NOMO-1 treated with DMSO at 0.1 percent for 48 hours (cell line): Measurements from ENCODE around the gene TFCP2.
"Not testable (repeated sequence)": the region's sequence is repeated elsewhere in the genome, so short reads cannot be mapped to it uniquely, and the experiment has no call there.

Experiments
- DNase-seq: peaks from one replicate; lab custom pipeline; 2025; ENCODE audit not compliant: unreplicated experiment; lab: John Stamatoyannopoulos, UW

The TFCP2 gene

DNA sequence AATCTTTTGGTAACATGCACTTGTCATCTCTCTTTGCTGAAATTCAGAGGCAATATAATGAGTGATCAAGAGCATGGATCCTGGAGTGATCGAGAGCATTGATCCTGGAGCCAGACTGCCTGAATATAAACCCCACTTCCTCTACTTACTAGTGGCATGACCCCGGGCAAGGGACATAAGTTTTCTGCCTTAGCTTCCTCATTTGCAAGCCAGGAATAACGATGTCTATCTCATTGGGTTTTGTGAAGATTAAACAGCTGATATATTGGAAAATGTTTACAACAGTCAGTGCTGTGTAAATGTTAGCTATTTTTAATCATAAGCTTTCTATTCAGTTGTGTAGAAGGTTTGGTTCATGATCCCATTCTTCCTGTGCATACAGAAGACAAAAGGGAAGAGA, 87.2 kb downstream of the TFCP2 start:
- DNase-seq, result peak; percentile 31

DNA sequence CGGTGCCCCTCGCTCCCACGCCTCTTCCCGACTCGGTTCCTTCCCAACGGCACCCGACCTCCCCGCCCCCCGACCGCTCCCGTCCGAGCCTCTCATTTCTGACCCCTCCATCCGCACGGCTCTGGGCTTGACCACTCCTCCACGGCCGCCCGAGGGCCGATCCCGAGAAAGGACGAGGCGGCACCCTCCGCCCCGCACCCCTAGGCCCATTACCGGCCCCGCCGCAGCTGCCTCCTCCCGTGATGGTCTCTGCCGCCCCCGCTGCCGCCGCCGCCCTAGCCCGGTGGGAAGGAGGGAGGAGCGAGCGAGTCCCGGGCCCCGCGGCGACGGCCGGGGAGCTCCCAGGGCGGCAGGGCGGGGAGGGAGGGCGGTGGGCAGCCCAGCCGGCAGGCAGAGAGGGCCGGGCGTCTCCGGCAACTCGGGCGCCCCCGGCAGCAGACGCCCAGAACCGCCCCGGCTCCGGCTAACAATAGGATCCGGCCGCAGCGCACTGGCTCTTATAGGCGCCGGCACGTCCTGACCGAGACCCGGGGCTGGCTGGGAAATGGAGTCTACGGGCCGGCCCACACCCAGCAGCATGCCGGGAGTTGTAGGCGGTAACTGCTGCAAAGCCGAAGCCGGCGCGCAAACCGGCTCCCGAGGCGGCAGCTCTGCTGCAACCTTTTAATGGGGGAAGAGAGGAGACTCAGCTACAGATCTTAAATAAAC, 89.7 kb downstream of the TFCP2 start, which contains the start of gene CSRNP2:
TSS of gene CSRNP2 (minus strand) at position 471 of the 708 bp plus-strand sequence. CDS start 7,035 bp downstream, outside the sequence.
- peak; percentile 97 for DNase-seq

DNA sequence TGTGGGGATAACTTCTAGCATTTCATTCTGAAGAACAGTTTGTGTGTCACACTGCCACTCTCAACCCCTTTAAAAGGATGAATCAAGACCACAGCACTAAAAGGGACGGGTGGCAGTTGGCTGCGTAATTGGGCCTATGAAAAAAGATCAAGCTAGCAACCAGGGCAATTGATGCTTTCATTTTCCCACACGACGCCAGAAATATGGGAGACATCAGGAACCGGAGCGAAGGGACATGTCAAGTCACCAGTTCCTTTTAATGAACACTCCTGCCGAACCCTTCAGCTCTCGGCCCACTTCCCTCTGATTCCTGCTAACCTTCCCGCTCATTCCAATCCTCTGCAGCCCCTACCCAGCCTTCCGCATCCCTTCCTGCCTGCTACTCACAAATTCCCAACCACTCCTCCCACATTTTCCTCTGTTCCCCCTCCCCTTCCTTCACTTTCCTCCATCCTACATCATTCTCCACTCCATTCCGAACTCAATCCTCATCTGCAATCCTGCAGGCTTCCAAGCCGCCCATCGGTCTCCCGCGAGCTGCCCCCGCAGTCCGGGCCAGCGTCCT, 90.3 kb downstream of the TFCP2 start:
- DNase-seq, result no peak

DNA sequence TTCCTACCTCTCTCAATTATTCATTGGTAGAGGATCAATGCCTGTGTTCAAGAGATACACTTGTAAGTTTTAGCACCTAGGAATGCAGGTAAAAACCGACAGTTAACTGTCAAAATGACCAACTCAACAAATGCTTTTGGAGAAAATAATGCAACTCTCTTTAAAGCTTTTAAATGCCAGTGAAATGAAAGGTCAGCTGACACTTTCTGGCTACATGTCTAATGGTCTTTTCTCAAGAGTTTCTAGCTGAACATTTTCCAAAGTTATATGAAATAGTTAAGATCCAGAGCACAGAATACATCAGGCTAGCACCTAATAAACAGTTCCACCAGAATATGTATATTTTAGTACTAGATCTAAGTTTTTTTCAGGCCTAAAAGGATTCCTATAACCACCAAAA, 91.5 kb downstream of the TFCP2 start:
- DNase-seq, result no peak

DNA sequence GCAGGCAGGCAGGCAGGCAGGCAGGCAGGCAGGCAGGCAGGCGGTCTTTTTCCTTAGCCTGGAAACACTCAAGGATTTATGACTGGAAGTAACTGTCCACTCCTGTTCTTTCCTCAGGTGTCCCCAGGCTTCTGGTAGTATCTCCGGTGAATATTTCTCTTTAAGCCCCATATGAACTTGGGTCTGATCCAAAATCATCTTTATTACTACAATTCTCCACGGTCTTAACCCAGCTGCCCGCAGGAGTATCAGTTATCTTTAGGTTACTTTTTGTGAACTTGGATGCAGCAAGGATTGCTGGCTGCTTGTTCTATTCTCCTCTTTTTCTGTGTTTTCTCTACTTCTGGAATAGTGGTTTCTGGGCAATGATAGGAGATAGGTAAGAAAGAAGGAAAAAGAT, 92.8 kb downstream of the TFCP2 start:
- DNase-seq, result no peak

DNA sequence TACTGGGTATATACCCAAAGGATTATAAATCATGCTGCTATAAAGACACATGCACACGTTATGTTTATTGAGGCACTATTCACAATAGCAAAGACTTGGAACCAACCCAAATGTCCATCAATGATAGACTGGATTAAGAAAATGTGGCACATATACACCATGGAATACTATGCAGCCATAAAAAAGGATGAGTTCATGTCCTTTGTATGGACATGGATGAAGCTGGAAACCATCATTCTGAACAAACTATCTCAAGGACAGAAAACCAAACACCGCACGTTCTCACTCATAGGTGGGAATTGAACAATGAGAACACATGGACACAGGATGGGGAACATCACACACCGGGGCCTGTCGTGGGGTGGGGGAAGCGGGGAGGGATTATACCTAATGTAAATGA, 94.1 kb downstream of the TFCP2 start:
- DNase-seq, result not testable (repeated sequence)

DNA sequence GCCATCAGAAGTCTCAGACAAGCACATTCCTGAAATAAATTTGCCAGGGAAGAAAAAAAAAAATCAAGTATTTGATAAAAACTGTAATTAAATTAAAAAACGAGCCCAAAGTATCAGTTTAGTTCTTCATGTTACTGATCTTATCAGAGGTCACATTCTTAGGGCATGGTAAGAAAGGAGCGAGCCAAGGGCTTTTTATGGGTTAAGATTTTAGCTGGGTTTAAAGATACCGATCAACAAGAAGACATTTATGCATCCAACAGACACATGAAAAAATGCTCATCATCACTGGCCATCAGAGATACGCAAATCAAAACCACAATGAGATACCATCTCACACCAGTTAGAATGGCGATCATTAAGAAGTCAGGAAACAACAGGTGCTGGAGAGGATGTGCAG, 94.6 kb downstream of the TFCP2 start:
- DNase-seq, result not testable (repeated sequence)

DNA sequence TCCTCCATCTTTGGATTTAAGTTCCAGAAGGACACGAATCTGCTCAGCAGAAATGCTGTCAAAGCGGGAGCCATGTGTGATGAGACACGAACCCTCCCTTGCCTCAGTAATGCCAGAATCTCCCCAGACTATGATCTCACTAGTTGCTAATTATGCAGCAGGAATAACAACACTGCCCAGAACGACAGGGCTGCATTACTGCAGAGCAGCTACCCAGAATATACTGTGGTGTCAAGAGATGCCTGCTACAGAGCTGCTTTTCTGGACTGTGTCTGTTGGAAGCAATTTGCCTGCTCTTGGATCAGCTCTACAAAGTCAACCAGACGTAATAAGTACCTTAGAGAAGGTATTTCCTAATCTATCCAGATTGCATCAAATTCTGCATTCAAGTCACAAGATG, 95.0 kb downstream of the TFCP2 start:
- no peak for DNase-seq

DNA sequence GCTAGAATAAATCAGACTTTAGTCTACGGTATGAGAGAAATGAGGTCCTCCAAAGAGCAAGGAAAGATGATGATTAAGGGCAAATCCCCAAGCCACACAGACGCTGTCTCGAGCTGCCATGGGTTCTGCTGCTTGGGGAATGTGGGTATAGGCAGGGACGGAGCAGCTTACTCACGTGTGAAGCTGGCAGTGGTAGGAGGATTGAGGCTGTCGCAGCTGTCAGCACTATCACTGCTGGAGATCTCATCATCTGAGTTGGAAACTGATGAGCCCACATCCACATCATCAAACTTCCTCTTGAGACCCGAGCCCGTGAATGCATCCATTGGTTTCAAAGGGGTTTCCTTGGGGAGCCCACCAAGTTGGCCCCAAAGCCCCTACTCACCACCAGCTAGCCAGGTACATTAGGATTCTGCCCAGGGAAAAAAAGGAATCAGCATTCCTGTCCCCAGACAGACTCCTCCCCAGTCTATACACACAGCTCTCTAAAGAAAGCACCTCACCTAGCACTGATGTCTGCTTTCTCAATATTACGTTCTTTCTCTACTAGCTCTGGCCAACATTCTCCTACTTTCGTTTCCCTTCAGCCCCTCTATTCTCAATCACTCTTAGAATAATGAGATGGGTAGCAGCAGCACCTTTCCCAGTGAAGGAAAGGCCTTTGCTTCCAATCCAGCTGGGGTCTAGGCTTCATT, 96.6 kb downstream of the TFCP2 start:
- no peak for DNase-seq

DNA sequence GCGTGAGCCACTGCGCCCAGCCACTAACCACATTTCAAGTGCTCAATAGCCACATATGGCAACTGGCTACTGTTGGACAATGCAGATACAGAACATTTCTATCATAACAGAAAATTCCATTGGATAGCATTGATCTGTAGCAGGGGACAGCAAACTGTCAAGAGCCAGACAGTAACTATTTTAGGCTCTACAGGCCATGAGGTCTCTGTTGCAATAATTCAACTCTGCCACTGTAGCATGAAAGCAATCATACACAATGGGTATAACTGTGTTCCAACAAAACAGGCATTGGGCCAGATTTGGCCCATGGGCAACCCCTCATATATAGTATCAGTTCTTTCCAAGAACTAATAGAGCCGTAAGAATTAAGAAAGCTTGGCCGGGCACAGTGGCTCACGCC, 97.5 kb downstream of the TFCP2 start:
- DNase-seq, result no peak

DNA sequence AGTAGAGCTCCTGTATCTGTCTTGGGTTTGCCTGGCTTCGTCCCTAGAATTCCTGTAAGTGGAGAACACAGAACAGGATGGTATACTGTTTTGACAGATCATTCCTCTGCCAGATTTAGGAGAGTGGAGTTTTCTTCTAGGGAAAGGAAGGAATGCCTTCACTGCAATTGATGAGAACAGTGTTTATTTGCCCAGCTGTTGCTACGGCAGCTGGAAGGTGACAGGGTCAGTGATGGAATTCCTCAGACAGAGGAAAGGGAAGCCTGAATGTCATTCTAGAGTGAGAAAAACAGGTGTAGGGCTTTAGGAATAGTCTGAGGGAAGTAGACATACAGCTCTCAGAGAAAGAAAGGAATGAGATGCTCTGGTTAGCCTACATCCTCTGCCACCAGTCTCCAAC, 101.3 kb downstream of the TFCP2 start:
- no peak for DNase-seq

DNA sequence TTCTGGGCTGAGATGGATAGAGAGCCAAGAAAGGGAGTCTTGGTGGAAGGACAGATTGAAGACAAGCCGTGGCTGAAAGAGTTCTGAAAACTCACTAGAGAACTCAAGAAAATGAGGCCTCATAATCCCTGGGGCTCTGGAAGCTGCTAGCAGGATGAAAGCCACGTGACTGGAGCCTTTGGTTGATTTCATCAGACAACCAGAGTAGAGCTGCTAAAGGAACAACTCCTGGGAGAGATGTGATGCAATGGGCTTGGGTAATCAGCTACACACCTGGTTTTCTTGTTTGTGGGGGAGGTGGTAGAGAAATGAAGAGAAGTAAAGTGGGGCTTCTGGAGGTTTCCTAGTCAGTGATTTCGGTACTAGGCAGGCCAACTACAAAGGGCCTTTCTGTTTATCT, 102.9 kb downstream of the TFCP2 start:
- no peak for DNase-seq

DNA sequence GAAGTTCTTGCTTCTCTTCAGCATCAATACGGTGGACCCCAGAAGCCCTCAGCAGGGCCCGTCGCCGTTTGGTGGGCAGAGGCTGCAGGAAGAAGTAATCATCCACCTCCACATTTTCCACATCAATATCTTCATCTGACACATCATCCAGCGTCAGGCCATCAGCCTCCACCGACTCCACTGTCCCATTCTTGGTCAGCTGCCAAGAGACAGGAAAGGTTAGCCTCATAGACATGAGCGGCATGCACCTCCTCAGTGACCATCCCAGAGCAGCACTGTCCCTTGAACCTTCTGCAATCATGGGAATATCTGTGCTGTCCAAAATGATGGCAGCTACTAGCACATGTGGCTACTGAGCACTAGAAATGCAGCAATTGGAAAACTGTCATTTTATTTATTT, 105.2 kb downstream of the TFCP2 start:
- no peak for DNase-seq

DNA sequence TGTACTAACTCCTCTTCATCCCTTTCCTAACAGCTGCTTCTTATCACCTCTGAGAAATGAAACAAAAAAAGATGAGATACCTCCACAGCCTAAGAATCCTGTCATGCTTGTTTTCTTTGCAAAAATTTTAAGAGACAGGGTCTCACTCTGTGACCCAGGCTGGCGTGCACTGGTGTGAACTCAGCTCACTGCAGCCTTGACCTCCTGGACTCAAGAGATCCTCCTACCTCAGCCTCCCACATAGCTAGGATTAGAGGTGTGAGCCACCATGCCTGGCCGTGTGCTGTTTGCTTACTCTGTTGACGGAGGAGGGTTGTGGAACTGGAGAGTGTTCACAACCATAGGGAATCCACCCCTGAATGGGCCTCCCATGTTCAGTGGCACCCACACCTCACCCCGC, 105.7 kb downstream of the TFCP2 start:
- no peak for DNase-seq

DNA sequence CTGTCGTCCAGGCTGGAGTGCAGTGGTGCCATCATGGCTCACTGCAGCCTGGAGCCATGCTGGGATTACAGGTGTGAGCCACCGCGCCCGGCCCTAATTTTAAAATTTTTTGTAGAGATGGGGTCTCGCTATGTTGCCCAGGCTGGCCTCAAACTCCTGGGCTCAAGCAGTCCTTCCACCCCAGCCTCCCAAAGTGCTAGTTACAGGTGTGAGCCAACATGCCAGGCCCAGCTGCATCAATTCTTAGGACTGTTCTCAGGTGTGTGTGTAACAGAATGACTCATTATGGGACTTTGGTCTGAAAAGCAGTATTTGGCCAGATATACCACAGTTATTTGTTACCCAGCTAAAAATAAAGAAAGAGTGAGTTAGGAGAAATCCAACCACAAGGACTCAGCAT, 107.4 kb downstream of the TFCP2 start:
- no peak for DNase-seq

DNA sequence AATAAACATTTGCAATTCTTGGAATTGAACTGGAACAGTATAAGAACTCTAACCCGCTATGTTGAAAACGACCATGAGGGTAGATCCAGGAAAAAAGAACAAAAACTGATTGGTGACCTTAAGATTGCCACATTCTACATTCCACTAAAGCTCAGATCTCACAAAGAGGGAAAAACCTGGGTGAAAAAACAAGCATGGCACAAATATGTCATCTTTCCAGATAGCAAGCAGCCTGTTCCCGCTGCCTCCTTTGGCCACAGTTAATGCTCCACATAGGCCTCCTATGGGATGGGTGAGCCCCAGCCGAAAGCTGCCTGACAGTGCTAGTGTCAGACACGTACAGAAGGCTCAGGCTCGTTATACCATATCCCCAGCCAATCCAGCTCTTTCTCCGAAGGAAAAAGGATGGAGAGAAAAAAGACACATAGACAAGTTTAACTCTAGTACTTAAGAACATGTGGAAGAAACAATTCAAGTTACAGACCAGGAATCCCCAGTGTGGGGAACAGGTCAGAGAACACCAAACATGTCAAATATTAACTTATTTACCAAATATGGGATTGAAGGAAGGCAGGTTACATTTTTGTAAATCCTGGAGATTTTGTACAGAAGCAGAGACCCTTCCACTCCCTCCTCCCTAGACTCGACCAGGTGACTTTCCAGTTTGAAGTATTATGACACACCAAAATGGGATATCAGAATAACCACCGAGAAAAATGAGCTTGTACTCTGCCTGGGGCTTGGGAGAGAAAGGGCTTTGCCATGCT, 110.1 kb downstream of the TFCP2 start:
- DNase-seq, result no peak

DNA sequence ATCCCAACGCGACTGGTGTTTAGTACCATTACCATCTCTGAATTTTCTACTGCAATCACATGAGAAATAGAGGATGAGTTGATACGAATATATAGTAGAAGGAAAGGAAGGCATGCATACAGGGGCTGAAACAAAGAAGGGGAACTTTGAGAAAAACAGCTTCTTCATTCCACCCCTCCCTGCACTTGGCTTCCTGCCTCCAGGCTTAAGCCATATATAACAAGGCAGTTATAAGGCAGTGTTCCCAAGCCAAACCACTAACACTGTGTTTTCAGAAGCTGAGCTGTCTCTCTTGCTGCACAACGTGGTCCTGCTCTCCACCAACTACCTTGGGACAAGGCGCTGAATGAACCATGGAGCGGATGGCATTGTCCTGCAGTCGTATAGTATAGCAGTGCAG, 113.8 kb downstream of the TFCP2 start:
- DNase-seq, result no peak

DNA sequence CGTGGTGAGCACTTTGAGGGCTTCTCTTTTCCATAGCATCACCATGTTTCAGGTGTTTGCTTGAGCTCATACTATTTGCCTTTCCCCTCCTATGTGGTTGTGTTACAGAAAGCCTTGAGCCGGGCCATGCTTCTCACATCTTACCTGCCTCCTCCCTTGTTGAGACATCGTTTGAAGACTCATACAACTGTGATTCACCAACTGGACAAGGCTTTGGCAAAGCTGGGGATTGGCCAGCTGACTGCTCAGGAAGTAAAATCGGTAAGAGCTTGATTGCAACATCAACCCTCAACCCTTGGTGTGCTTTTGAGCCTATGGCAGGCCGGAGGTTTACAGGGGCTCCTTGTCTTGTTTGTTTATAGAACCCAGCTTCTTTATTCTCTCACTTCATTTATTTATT, 116.7 kb downstream of the TFCP2 start:
- peak; percentile 80 for DNase-seq

DNA sequence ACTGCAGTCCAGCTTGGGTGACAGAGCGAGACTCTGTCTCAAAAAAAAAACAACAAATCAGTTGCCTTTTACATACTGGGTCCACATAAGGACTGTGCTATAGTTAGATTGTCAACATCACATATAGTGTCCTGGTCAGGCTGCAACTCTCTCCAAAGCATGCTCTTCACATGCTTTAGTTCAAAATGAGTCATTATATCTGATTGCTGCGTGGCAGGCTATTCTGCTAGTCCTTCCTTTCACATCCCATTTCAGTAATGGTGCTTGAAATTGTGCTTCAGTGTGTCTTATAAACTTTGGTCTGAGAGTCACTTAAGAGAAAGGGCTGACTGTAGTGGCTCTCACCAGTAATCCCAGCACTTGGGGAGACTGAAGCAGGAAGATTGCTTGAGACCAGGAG, 117.9 kb downstream of the TFCP2 start:
- no peak for DNase-seq

DNA sequence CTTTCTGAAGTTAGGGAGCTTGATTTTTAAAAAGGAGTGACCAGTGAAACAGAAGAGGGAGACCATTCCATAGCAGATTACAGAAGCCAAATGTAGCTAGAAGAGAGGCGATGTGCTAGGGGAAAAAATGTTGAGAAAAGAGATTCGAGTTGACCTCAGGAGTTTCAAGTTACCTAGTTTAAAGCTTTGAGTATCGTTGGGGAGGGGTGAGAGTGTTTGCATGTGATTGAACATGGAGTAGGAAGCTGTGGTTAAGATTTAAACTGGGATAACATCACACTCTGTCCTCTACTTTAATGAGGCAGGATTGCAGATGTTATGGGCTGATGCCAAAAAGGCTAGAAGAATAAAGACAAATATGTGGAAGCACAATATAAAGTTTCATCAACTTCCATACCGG, 121.1 kb downstream of the TFCP2 start:
- no peak for DNase-seq

DNA sequence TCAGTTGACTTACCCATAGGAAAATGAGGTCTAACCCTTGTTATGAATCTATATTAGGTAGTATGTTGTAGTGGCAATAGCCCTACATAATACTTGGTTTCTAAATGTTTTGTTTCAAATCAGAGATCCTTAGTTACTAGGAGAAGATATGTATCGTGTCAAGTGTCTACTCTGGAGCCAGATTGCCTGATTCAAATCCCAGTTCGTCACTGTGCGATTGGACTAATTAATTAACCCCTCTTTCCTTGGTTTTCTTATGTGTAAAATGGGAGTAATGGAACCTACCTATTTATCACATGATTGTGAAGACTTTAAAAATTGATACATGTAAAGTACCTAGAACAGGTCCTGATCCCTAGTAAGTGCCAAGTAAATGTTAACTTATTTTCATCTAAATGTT, 123.4 kb downstream of the TFCP2 start:
- DNase-seq, result no peak
